ENCODE measurements around the gene SLC15A1.

DNA sequence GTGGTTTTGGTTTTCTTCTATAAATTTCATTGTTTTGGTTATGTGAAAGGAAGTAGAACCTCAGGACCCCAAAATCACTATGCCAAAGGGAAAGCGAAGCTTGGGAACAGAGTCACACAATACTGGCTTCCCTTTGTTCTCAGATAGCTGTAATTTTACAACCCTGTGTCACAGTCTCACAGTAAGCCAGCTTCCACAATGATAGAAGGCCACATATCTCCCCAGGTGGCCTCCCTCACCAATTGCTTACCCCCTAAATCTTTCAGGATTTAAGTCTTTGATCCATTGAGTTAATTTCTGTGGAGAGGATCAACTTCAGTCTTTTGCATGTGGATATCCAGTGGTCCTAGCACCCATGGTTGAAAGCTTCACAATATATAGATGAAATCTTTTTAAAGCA, 58.7 kb downstream of the SLC15A1 start:
- TF ChIP-seq, protein P1, sequence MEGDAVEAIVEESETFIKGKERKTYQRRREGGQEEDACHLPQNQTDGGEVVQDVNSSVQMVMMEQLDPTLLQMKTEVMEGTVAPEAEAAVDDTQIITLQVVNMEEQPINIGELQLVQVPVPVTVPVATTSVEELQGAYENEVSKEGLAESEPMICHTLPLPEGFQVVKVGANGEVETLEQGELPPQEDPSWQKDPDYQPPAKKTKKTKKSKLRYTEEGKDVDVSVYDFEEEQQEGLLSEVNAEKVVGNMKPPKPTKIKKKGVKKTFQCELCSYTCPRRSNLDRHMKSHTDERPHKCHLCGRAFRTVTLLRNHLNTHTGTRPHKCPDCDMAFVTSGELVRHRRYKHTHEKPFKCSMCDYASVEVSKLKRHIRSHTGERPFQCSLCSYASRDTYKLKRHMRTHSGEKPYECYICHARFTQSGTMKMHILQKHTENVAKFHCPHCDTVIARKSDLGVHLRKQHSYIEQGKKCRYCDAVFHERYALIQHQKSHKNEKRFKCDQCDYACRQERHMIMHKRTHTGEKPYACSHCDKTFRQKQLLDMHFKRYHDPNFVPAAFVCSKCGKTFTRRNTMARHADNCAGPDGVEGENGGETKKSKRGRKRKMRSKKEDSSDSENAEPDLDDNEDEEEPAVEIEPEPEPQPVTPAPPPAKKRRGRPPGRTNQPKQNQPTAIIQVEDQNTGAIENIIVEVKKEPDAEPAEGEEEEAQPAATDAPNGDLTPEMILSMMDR (IDR thresholded peaks at IDR 0.05; ENCODE audit: insufficient read depth, low read length, poor library complexity, severe bottlenecking), result no peak
- TF ChIP-seq EZH2phosphoT487 (conservative IDR thresholded peaks at IDR 0.05; ENCODE audit: low read length), result no peak
